Testis (tissue), 3 donors: ENCODE results near the gene CWF19L2. TPM values are rescaled to one million over a fixed set of nuclear protein-coding genes. Genes with fewer than 3 reads are reported as not detected.

Experiments
- DNase-seq: peaks from one replicate; pipeline ENCODE4 v3.0.0-alpha.2; 2019
- H3K27ac ChIP-seq, 2 donors: fragments of 200-600 bp; sonication (generic); one replicate each; pipeline ENCODE4 v1.5.1; 2019
- H3K27me3 ChIP-seq: fragments of 200-600 bp; sonication (generic); one replicate; pipeline ENCODE4 v1.5.1; 2019
- H3K36me3 ChIP-seq: fragments of 200-600 bp; sonication (generic); one replicate; pipeline ENCODE4 v1.5.1; 2017; ENCODE audit warnings: low read depth; ENCODE audit errors: missing control alignments
- H3K4me1 ChIP-seq: fragments of 200-600 bp; sonication (generic); one replicate; pipeline ENCODE4 v1.5.1; 2019
- H3K4me3 ChIP-seq, 2 donors: fragments of 200-600 bp; sonication (generic); one replicate each; pipeline ENCODE4 v1.5.1; 2017 to 2019
- H3K9me3 ChIP-seq: fragments of 200-600 bp; sonication (generic); one replicate; pipeline ENCODE4 v1.5.1; 2017
- POLR2A ChIP-seq: fragments of 450-650 bp; IDR thresholded peaks from one replicate; pipeline ENCODE4 v1.6.1; 2017; ENCODE audit warnings: antibody characterized with exemption, mild to moderate bottlenecking, moderate library complexity
- WGBS, 2 donors: methylation state at CpG; one replicate each; pipeline ENCODE4 v1.1.5; 2018; 5-methylcytosine and 5-hydroxymethylcytosine counted together
- intact Hi-C: fragments of 100-400 bp; cut with DNase I; formaldehyde crosslinking; loops from one replicate; pipeline ENCODE4 v1.15.1; 2023; ENCODE audit warnings: low total_unique reads
- polyA plus RNA-seq: library from polyadenylated mRNA; stranded (reverse); fragments of 350-450 nt; fragmentation: Illumina TruSeq; extraction: RNeasy Lipid Tissue Mini Kit (QIAGEN cat#74804); gene quantifications from one replicate; pipeline ENCODE4 v1.2.3, GENCODE V29; 2014; ENCODE audit warnings: low read depth, low replicate concordance; ENCODE audit not compliant: insufficient read depth
- total RNA-seq, 2 donors: library from RNA; depleted of rRNA; stranded (reverse); fragments of >200 nt; gene quantifications; one replicate each; pipeline ENCODE4 v1.2.3, GENCODE V29; 2016
- TF ChIP-seq, protein P1 (sequence below), 3 experiments: fragments of 450-650 bp in 2 of 3; fragments of 200-600 bp in 1 of 3; sonication (generic) in 1 of 3; IDR thresholded peaks; one replicate each; pipeline ENCODE4 v1.5.1; 2016 to 2019; ENCODE audit warnings: antibody characterized with exemption in 3 of 3, mild to moderate bottlenecking in 2 of 3, moderate library complexity in 1 of 3

Gene CWF19L2
- total and polyA plus RNA-seq, 3 donors from 2014 or later = 3.7 to 26.0 (median 22.9) TPM

DNA sequence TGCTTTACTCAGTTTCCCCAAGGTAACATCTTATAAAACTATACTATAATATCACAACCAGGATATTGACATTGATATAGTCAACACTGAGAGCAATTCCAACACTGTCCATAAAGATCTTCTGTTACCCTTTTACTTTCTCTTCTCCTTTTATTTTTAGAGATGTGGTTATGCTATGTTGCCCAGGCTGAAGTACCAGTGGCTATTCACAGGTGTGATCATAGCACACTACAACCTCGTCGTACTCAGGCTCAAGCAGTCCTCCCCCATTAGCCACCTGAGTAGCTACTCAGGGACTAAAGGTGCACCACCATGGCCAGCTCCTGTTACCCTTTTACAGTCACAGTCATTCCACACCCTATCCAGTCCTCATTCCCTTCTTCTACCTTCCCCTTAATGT lies 119.7 kb downstream of the CWF19L2 start:
- WGBS, 2 donors = 90 to 91% methylated on average over 2 of the region's 2 CpGs
- no peaks in the 10 kb centered on the region for H3K4me1 ChIP-seq
- DNase-seq = no peak

DNA sequence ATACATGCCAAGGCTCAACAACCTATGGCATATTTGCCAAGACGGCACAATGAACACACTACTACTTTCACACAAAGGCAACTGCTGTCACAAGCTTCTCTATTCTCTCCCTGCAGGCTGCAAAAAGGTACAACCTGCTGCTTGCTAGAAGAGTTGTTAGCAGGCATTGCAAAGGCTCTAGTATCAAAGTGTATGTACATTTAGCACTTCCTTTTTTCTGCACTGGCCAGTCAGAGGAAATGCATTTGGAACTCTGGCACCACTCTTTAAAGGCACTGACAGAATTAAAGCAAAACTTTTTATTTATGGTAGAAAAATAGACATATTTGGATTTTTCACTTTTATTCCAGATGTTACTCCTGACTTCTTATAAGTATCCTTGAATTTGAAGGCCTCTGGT lies 125.9 kb downstream of the CWF19L2 start:
- 86 to 90% methylated on average over 1 of the region's 1 CpG for WGBS, 2 donors
- Histone ChIP-seq H3K27me3 (no peaks in the 10 kb centered on the region), H3K9me3 (no peaks in the 10 kb centered on the region), H3K27ac (no peak overlapping the region), H3K4me3 (no peak overlapping the region), H3K36me3 (no peaks in the 10 kb centered on the region), H3K4me1 (no peaks in the 10 kb centered on the region)
- no peak for TF ChIP-seq POLR2A
- TF ChIP-seq, protein P1, sequence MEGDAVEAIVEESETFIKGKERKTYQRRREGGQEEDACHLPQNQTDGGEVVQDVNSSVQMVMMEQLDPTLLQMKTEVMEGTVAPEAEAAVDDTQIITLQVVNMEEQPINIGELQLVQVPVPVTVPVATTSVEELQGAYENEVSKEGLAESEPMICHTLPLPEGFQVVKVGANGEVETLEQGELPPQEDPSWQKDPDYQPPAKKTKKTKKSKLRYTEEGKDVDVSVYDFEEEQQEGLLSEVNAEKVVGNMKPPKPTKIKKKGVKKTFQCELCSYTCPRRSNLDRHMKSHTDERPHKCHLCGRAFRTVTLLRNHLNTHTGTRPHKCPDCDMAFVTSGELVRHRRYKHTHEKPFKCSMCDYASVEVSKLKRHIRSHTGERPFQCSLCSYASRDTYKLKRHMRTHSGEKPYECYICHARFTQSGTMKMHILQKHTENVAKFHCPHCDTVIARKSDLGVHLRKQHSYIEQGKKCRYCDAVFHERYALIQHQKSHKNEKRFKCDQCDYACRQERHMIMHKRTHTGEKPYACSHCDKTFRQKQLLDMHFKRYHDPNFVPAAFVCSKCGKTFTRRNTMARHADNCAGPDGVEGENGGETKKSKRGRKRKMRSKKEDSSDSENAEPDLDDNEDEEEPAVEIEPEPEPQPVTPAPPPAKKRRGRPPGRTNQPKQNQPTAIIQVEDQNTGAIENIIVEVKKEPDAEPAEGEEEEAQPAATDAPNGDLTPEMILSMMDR (IDR thresholded peaks at IDR 0.05) = no peak
- no peak for DNase-seq
- intact Hi-C loops = no loop called here

More for the DNA sequence above, 119.7 kb downstream of the CWF19L2 start:
- no peaks in the 10 kb centered on the region for H3K36me3 ChIP-seq
- H3K27me3 ChIP-seq = no peaks in the 10 kb centered on the region
- intact Hi-C loops = no loop called here
- H3K27ac ChIP-seq = no peak overlapping the region
- TF ChIP-seq, protein P1 (IDR thresholded peaks at IDR 0.05) = no peak
- no peak for TF ChIP-seq POLR2A
- H3K4me3 ChIP-seq = no peak overlapping the region
- H3K9me3 ChIP-seq = no peaks in the 10 kb centered on the region

- WGBS, 2 donors = 88 to 93% methylated on average over 3 of the region's 3 CpGs
- Histone ChIP-seq H3K4me3 (no peak overlapping the region), H3K36me3 (no peaks in the 10 kb centered on the region), H3K4me1 (no peaks in the 10 kb centered on the region), H3K9me3 (no peaks in the 10 kb centered on the region), H3K27ac (no peak overlapping the region), H3K27me3 (no peaks in the 10 kb centered on the region)
- TF ChIP-seq, protein P1 (IDR thresholded peaks at IDR 0.05) = no peak
- no peak for TF ChIP-seq POLR2A
- intact Hi-C loops = no loop called here
- DNase-seq = no peak
These were observed 128.5 kb downstream of the CWF19L2 start for GRCh38 chr11:107329164-107329563.

DNA sequence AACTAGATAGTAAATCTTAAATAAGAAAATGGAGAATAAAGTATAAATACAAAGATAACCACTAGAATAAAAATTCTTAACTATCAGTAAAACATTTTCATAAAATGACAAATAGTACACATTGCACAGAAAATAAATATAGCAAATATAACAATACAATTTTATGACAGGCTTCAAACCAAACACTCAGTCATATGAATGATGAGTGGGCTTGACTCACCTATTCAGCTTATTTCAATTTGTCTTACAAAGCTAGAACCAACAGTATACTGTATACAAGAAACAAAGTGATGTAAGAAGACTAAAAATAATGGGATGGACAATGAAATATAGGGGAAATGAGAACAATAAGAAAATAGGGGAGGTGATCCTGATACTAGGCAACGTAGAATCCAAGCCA lies 141.2 kb downstream of the CWF19L2 start:
- Histone ChIP-seq H3K4me3 (no peak overlapping the region), H3K36me3 (no peaks in the 10 kb centered on the region), H3K9me3 (no peaks in the 10 kb centered on the region), H3K27ac (no peak overlapping the region), H3K4me1 (no peaks in the 10 kb centered on the region), H3K27me3 (no peaks in the 10 kb centered on the region)
- intact Hi-C loops = no loop called here
- no peak for DNase-seq
- TF ChIP-seq POLR2A = no peak
- TF ChIP-seq, protein P1 (IDR thresholded peaks at IDR 0.05) = no peak
- WGBS, 2 donors = 93 to 95% methylated on average over 1 of the region's 1 CpG

GRCh38 chr11:107307991-107308390 lies 149.6 kb downstream of the CWF19L2 start:
- TF ChIP-seq, protein P1 (IDR thresholded peaks at IDR 0.05) = no peak
- no peak for TF ChIP-seq POLR2A
- Histone ChIP-seq H3K27ac (no peak overlapping the region), H3K9me3 (no peaks in the 10 kb centered on the region), H3K4me1 (no peaks in the 10 kb centered on the region), H3K4me3 (no peak overlapping the region), H3K36me3 (no peaks in the 10 kb centered on the region), H3K27me3 (no peaks in the 10 kb centered on the region)
- no peak for DNase-seq
- intact Hi-C loops = no loop called here
- WGBS, 2 donors = 77 to 80% methylated on average over 2 of the region's 2 CpGs
